Osteoblast (primary cell): Measurements from ENCODE around the gene C16orf96. TPM values are rescaled to one million over a fixed set of nuclear protein-coding genes. Genes with fewer than 3 reads are reported as not detected.

Source experiments
- DNase-seq: peaks from one replicate; pipeline ENCODE4 v3.0.0; 2011; ENCODE audit warnings: low spot score, mixed read lengths; ENCODE audit not compliant: insufficient read length; ENCODE audit errors: missing footprints
- H2AFZ ChIP-seq: 2 replicates; pipeline ENCODE4 v1.6.0; 2011; ENCODE audit warnings: mild to moderate bottlenecking, low read length
- H3K27ac ChIP-seq: 2 replicates; pipeline ENCODE4 v1.5.1; 2011; ENCODE audit warnings: mild to moderate bottlenecking, low read depth, low read length, moderate library complexity
- H3K27me3 ChIP-seq: 2 replicates; pipeline ENCODE4 v1.6.0; 2012; ENCODE audit warnings: mild to moderate bottlenecking, control low read depth, inconsistent platforms, low read length, moderate library complexity; ENCODE audit not compliant: insufficient read depth
- H3K36me3 ChIP-seq: 2 replicates; pipeline ENCODE4 v1.5.1; 2011; ENCODE audit warnings: mild to moderate bottlenecking, low read length, control low read depth, moderate library complexity; ENCODE audit not compliant: insufficient read depth
- H3K4me1 ChIP-seq: 2 replicates; pipeline ENCODE4 v1.5.1; 2011; ENCODE audit warnings: mild to moderate bottlenecking, low read length, control low read depth, moderate library complexity; ENCODE audit not compliant: insufficient read depth
- H3K4me2 ChIP-seq: 2 replicates; pipeline ENCODE4 v1.6.0; 2011; ENCODE audit warnings: mild to moderate bottlenecking, low read length; ENCODE audit not compliant: insufficient read depth
- H3K4me3 ChIP-seq: fragments of 200-600 bp; sonication (generic); 3 replicates; pipeline ENCODE4 v1.5.1; 2012; ENCODE audit warnings: mild to moderate bottlenecking, low read length, inconsistent platforms; ENCODE audit not compliant: insufficient read depth
- H3K79me2 ChIP-seq: 2 replicates; pipeline ENCODE4 v1.6.0; 2012; ENCODE audit warnings: mild to moderate bottlenecking, low read length, control low read depth, inconsistent platforms; ENCODE audit not compliant: insufficient read depth
- H3K9me3 ChIP-seq: 2 replicates; pipeline ENCODE4 v1.5.1; 2011; ENCODE audit warnings: low read depth, low read length, control low read depth
- H4K20me1 ChIP-seq: 2 replicates; pipeline ENCODE4 v1.6.0; 2012; ENCODE audit warnings: mild to moderate bottlenecking, low read length, control low read depth; ENCODE audit not compliant: insufficient read depth
- CTCF ChIP-seq: IDR thresholded peaks from 2 replicates; pipeline ENCODE4 v1.5.1; 2011; ENCODE audit warnings: mild to moderate bottlenecking, low read depth, low read length, moderate library complexity; ENCODE audit errors: extremely low read depth
- total RNA-seq: library from RNA; depleted of rRNA; stranded (reverse); fragments of >200 nt; gene quantifications from 2 replicates; pipeline ENCODE4 v1.2.3, GENCODE V29; 2012

C16orf96 gene
- total RNA-seq, 1 donor: not detected

DNA sequence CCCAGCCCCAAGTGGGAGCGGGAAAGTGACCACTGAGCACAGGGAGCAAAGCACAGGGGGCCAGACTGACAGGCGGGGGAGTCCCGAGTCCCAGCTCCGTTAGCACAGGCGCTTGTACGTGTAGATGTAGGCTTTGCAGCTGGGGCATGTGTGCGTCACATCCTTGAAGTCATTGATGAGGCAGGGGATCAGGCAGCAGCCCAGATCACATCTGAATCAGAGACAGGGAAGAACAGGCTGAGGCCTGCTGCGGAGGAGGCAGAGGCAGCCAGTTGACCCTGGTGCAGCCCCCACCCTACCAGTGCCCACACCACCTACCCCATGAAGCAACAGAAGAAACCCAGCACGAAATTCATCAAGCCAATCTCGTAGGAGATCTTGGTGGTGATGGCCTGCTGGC lies 43.7 kb upstream of the C16orf96 start:
- H4K20me1 ChIP-seq: peaks cover 6% of the 10 kb centered on the region
- H3K4me2 ChIP-seq: no peak overlapping the region
- no peaks in the 10 kb centered on the region for H3K27me3 ChIP-seq
- no peaks in the 10 kb centered on the region for H3K4me1 ChIP-seq
- no peak for TF ChIP-seq CTCF
- H3K4me3 ChIP-seq: no peak overlapping the region
- H3K27ac ChIP-seq: no peak overlapping the region
- peaks cover 43% of the 10 kb centered on the region for H3K36me3 ChIP-seq
- H2AFZ ChIP-seq: no peak overlapping the region
- peaks cover 2% of the 10 kb centered on the region for H3K79me2 ChIP-seq
- no peaks in the 10 kb centered on the region for H3K9me3 ChIP-seq
- DNase-seq: peak; percentile 22

- no peak overlapping the region for H2AFZ ChIP-seq
Measured at GRCh38 chr16:4513086-4513860, 42.9 kb upstream of the C16orf96 start.

DNA sequence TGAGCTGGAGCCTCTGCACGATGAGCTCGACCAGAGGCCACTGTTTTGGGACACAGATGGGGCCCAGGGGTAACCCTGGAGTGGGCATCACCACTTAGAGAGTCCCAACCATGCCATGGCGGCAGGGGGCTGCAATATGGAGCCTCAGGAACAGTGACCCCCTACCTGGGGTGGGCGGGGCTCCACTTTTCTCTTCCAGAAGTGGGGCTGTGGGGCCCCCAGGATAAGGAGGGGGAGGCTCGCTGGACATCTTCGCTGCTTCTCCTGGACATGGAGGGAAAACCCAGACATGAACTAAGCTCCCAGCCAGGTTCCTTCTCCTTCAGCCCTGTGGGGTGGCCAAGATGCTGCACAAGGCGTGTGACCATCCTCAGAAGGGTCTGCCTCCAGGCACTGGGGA lies 42.3 kb upstream of the C16orf96 start:
- H2AFZ ChIP-seq: no peak overlapping the region
- H3K9me3 ChIP-seq: no peaks in the 10 kb centered on the region
- no peak overlapping the region for H3K4me3 ChIP-seq
- TF ChIP-seq CTCF: no peak
- H3K27ac ChIP-seq: no peak overlapping the region
- no peaks in the 10 kb centered on the region for H3K27me3 ChIP-seq
- DNase-seq: peak; percentile 32
- peaks cover 15% of the 10 kb centered on the region for H4K20me1 ChIP-seq
- H3K4me1 ChIP-seq: no peaks in the 10 kb centered on the region
- no peak overlapping the region for H3K4me2 ChIP-seq
- peaks cover 29% of the 10 kb centered on the region for H3K36me3 ChIP-seq
- H3K79me2 ChIP-seq: peaks cover 2% of the 10 kb centered on the region

More at GRCh38 chr16:4513086-4513860, 42.9 kb upstream of the C16orf96 start:
- Histone ChIP-seq H3K79me2 (peaks cover 2% of the 10 kb centered on the region), H3K27me3 (no peaks in the 10 kb centered on the region), H3K36me3 (peaks cover 35% of the 10 kb centered on the region), H3K4me3 (no peak overlapping the region), H3K9me3 (no peaks in the 10 kb centered on the region), H4K20me1 (peaks cover 13% of the 10 kb centered on the region), H3K27ac (no peak overlapping the region), H3K4me2 (no peak overlapping the region), H3K4me1 (no peaks in the 10 kb centered on the region)
- TF ChIP-seq CTCF: no peak
- peak; percentile 43 for DNase-seq

- Histone ChIP-seq H3K27me3 (no peaks in the 10 kb centered on the region), H3K36me3 (peaks cover 22% of the 10 kb centered on the region), H2AFZ (no peak overlapping the region), H3K4me1 (no peaks in the 10 kb centered on the region), H3K4me3 (no peak overlapping the region), H4K20me1 (peaks cover 15% of the 10 kb centered on the region), H3K4me2 (no peak overlapping the region), H3K9me3 (no peaks in the 10 kb centered on the region), H3K79me2 (peaks cover 2% of the 10 kb centered on the region), H3K27ac (no peak overlapping the region)
- no peak for TF ChIP-seq CTCF
- peak; percentile 36 for DNase-seq
Measured at GRCh38 chr16:4514606-4515005, 41.5 kb upstream of the C16orf96 start.
